Astrocyte (in vitro differentiated cells and primary cell): ENCODE measurements around the gene CCDC136.

Experiments
- EZH2 ChIP-seq: IDR thresholded peaks from 2 replicates; pipeline ENCODE4 v1.6.1; 2012; ENCODE audit warnings: mild to moderate bottlenecking, low read length, inconsistent platforms; ENCODE audit not compliant: insufficient read depth
- TF ChIP-seq, protein P1 (sequence below): IDR thresholded peaks from 2 replicates; pipeline ENCODE4 v1.5.1; 2011; ENCODE audit warnings: low read depth, mild to moderate bottlenecking, inconsistent platforms, low read length, moderate library complexity; ENCODE audit not compliant: insufficient read depth

DNA sequence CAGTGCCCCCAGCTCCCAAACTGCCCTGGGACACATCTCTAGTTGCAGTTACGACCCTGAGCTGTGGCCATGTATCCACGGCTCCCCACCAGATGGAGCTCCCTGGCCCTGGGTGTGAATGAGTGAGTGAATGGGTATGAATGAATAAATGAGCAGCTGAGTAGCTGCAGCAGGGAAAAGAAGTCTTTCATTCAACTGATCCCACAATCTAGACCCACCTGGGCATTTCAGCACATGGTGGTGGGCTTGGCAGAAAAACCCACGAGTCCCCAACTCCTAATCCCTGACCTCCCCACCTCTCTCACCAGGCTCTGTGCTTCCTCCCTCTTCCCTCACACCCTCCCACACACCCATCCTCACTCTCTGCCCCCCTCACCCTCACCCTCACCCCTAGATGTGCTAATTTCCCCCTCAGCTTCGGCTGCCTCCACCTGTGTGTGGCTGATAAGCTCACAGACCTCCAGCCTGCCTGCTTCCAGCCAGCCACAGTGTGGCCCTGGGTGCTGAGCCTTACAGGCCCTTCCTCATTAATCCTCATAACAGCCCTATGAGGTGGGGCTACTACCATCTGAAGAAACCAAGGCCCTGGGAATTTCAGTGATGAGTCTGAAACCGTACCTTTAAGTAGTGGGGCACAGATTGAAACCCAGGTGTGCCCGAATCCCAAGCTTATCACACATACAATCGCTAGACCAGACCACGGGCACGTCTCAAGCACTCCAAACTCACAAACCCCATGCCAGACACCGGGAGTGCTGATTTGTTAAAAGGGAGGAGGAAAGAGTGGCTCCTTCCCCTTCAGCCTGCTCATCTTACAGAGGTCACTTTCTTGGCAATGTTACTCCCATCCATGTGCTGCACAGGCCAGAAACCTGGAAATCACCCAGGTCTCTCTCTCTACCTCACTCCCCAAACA, 68.6 kb downstream of the CCDC136 start:
- TF ChIP-seq, protein P1, sequence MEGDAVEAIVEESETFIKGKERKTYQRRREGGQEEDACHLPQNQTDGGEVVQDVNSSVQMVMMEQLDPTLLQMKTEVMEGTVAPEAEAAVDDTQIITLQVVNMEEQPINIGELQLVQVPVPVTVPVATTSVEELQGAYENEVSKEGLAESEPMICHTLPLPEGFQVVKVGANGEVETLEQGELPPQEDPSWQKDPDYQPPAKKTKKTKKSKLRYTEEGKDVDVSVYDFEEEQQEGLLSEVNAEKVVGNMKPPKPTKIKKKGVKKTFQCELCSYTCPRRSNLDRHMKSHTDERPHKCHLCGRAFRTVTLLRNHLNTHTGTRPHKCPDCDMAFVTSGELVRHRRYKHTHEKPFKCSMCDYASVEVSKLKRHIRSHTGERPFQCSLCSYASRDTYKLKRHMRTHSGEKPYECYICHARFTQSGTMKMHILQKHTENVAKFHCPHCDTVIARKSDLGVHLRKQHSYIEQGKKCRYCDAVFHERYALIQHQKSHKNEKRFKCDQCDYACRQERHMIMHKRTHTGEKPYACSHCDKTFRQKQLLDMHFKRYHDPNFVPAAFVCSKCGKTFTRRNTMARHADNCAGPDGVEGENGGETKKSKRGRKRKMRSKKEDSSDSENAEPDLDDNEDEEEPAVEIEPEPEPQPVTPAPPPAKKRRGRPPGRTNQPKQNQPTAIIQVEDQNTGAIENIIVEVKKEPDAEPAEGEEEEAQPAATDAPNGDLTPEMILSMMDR = no peak
- TF ChIP-seq EZH2 = no peak
